Measurements from ENCODE around the gene SMURF1.
"Not testable (repeated sequence)": the region's sequence is repeated elsewhere in the genome, so short reads cannot be mapped to it uniquely, and the experiment has no call there.

The SMURF1 gene

GRCh38 chr7:99120916-99121315 lies 23.0 kb downstream of the SMURF1 start:
- DNase-seq: no peak

DNA sequence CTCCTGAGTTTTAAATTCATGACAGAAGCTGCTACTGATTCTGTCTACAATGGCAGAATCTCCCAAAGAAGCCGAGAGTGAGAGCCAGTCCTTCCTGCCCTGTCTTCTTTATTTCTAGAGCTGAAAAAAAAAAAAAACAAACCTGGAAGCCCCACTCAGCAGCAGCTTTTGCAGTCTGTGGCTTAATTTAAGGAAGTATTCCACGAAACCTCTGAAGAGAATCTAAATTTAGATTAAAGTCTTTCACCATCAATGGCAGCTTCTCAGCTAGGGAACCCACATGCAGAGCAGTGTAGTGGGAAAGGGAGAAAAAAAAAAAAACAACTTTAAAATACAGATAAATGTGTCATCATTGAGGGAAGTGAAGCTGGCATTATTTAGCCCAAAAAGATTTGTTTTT lies 23.4 kb downstream of the SMURF1 start:
- DNase-seq: no peak

DNA sequence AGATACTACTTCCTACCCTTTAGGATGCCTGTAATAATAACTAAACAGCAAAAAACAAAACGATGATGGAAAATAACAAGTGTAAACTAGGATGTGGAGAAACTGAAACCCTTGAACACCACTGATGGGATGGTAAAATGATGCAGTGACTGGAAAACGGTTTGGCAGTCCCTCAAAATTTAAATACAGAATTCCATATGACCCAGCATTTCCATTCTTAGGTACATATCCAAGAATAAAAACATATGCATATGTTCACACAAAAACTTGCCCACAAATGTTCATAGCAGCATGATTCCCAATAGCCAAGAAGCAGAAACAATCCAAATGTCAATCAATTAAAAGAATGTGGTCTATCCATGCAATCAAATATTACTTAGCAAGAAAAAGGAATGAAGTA lies 25.8 kb downstream of the SMURF1 start:
- DNase-seq: no peak

DNA sequence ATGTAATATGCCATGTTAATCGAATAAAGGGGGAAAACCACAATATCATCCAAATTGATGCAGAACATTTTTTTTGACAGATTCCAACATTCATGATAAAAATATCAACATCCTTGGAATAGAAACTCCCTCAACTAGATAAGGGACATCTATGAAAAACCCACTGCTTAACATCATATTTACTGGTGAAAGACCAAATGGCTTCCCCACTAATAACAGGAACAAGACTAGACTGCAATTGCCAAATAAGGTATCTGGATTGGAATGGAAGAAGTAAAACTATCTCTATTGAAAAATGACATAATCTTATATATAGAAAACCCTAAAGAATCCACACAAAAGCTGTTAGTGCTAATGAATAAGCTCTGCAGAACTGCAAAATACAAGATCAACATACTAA lies 27.8 kb downstream of the SMURF1 start:
- no peak for DNase-seq

DNA sequence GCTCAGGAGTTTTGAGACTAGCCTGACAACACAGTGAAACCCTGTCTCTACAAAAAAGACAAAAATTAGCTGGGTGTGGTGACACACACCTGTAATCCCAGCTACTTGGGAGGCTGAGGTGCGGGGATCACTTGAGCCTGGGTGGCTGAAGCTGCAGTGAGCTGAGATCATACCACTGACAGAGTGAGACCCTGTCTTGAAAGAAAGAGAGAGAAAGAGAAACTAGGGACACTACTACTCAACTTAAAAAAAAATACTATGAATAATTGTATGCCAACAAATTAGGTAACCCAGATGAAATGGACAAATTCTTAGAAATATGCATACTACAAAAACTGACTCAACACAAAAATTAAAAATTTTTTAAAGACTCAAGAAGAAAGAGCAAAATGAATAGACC lies 28.5 kb downstream of the SMURF1 start:
- DNase-seq: no peak

- no peak for DNase-seq
These were observed 30.9 kb downstream of the SMURF1 start for GRCh38 chr7:99112979-99113378.

DNA sequence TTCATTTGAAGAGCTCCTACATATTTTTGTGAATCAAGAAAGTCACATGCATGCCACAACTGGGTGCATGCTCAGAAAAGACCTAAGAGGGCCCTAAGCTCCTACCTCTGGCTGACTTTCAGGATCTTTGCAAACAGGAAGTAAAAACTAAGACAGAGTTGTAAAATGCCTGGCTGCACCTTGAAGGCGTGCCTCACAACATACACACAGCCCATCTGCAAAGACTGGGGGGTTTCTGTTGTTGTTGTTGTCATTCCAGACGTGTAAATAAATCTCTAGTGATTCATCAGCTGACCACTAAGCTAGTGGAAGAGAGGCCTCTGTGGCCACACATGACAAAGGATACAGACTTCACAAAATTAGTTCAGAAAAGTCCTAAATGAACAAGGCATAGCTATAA lies 31.8 kb downstream of the SMURF1 start:
- no peak for DNase-seq

DNA sequence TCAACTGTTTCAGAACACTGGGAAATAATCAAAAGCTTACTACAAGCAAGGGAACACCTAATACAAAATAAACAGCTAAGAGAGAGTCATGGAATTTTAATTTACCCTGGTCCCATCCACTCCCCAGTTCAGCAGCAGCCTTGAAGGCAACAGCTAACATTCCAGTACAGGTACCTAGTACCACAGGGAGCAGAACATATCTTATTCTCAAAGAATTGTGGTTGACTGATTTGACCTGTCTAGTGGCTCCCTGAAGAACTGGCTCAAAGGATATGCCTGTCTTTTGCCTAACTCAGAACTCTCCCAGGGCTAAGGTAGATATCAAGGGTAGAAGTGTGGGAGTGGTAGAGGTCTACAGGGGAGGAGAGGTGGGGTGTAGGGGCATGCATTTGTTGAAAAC lies 32.3 kb downstream of the SMURF1 start:
- DNase-seq: no peak

- no peak for DNase-seq
These were observed 34.5 kb downstream of the SMURF1 start for GRCh38 chr7:99109108-99110051.

GRCh38 chr7:99108613-99109012 lies 35.3 kb downstream of the SMURF1 start:
- no peak for DNase-seq

- no peak for DNase-seq
These were observed 37.1 kb downstream of the SMURF1 start for GRCh38 chr7:99106821-99107241.

DNA sequence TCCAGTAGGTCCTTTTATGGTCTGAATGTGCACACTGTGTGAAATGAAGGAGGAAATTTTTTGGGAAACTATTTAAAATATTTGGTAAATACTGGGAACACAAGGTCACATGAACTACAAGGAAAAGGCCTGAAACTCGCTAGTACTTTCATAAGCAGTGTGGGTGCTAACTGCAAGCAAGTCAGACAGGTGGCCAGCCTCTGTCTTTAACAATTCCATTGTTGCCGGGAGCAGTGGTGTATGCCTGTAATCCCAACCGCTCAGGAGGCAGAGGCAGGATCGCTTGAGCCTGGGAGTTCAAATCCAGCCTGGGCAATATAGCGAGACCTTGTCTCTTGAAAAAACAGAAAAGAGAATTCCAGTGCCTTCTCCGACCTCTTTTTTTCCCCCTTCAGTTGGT lies 37.5 kb downstream of the SMURF1 start:
- no peak for DNase-seq

DNA sequence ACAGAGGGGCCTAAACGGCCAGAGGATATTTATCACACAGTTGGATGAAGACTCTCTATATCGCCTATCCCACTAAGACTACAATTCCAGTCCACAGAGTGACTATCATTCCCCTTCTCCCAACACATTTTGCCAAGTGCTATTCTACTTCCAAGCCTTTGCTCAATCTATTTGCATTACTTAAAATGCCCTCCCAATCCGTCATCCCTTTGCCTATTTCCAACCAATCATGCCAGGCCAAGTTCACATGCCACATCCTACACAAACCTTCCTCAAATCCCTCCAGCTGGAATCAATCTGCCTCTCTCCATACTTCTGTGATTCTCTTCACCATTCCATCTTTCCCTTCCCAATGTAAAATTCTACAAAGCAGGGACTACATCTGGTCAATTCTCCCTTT lies 38.2 kb downstream of the SMURF1 start:
- DNase-seq: no peak

DNA sequence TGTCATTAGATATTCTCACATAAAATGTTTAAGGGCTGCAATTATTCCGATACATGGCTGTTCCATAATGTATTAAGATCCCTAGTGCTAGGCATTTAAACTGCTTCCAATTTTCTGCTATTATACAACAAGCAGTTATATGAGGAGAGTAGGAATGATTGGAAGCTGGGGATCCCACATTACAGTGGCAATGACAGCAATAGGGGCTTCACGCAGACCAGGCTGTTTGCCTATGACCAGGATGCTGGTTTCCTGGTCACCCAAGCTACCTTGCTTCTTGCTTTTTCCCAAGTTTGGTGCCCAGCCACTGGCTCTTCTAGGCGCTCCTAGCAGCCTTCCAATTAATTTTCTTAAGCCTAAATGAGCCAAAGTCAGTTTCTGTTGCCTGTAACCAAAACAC lies 39.3 kb downstream of the SMURF1 start:
- DNase-seq: no peak

- not testable (repeated sequence) for DNase-seq
These were observed 40.1 kb downstream of the SMURF1 start for GRCh38 chr7:99103836-99104235.

DNA sequence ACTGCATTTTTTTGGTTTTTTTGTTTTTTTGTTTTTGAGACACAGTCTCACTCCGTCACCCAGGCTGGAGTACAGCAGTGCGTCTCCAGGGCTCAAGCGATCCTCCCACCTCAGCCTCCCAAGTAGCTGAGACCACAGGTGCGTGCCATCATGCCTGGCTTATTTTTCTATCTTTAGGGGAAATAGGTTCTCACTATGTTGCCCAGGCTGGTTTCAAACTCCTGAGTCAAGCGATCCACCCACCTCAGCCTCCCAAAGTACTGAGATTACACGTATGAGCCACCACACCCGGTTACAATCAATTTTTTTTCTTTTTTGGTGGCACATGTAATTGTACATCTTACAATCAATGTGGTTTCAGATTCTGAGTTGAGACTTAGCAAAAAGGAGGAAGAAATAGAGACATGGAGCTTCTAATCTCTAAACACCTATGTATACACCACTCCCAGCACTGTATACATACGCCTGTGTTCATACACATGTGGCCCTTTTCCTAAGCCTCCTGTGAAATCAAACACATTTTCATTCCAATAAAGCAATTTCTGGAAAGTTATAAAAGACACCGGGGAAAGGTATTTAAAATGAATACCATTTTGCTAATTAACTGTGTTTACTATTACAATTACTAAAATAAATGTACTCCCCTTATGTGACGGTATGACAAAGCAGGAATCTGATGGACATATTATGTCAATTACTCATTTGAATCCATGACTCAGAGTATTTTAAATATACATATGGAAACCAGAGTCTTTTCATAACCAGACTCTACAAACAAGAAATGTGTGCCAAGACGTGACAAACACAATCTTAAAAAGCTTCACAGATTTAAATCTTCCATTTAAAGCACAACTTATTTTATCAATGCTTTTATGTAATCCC lies 40.9 kb downstream of the SMURF1 start:
- no peak for DNase-seq

GRCh38 chr7:99102361-99102760 lies 41.5 kb downstream of the SMURF1 start:
- DNase-seq: no peak

- not testable (repeated sequence) for DNase-seq
These were observed 42.4 kb downstream of the SMURF1 start for GRCh38 chr7:99101516-99101915.

GRCh38 chr7:99099499-99100077 lies 44.3 kb downstream of the SMURF1 start:
- DNase-seq: no peak

DNA sequence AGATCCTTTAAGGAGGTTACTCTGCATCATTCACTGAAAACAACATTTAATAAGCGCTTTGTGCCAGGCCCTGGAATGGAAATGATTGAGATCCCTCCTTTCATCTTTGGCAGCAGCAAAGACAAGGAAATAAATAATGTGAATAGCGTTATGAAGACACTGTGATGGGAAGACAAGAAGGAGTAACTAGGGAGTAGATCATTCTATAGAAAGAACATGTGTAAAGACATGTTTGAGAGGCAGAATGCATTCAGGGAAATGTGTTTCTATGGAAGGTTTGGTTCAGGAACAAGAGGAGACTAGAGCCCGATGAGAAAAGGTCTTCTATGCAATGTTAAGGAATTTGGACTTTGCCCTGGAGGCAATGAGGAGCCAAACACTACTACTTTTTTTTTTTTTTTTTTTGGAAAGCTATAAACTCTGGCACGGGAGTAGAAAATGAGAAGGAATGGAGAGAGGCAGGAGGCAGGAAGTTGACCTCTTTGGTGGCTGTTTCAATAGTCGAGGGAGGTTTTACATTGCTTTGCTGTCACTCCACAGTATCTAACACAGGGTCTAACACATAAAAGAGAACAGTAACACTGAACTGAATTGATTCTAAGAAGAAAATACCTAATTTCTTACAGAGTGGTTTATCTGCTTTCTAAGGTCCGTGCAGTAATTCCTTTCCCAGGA lies 44.9 kb downstream of the SMURF1 start:
- no peak for DNase-seq

DNA sequence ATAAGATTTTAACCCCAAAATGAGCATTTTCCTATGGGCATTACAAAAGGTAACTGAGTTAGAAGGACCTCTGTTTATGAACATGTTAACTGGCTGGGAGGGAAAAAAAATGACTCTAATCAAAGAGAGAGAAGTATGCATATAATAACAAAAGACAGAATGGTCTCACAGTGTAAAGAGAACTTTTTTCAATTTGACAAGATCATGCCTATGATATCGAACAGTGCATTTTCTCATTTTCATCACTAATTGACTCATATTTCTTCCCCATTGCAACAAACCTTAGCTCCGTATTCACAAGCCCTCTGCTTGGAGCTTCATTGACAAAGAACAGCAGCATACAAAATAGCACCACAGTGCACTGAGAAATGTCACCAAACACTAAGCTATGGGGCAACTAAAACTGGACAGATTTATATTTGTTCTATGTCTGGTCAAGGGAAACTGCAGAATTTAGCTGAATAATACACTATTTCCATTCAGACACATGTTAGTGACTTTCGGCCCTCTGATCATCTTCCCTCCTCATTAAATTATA lies 45.6 kb downstream of the SMURF1 start:
- no peak for DNase-seq

- no peak for DNase-seq
These were observed 46.2 kb downstream of the SMURF1 start for GRCh38 chr7:99097730-99098129.

Data from GOT3 (cell line).